GM23338 (cell line): Measurements from ENCODE around the gene B4GALT3. TPM values are rescaled to one million over a fixed set of nuclear protein-coding genes. Genes with fewer than 3 reads are reported as not detected.

Experiments used
- ATAC-seq: fragments of 200-7000 bp; cut with Tn5 transposase; 3 replicates; pipeline ENCODE4 v1.9.1; 2020
- DNase-seq: peaks from one replicate; pipeline ENCODE4 v3.0.0-alpha.2; 2015; ENCODE audit warnings: low spot score
- H2AFZ ChIP-seq: fragments of 200-600 bp; sonication (generic); 2 replicates; pipeline ENCODE4 v1.8.0; 2016; ENCODE audit warnings: antibody characterized with exemption, mild to moderate bottlenecking, moderate library complexity
- H3F3A ChIP-seq: fragments of 200-600 bp; sonication (generic); replicated peaks from 2 replicates; pipeline ENCODE4 v1.8.0; 2017; ENCODE audit warnings: antibody characterized with exemption, mixed run types, low read depth
- H3K27ac ChIP-seq: fragments of 200-600 bp; sonication (generic); 2 replicates; pipeline ENCODE4 v1.6.1; 2016; ENCODE audit warnings: low read depth
- H3K27me3 ChIP-seq: fragments of 200-600 bp; sonication (generic); 2 replicates; pipeline ENCODE4 v1.8.0; 2016; ENCODE audit warnings: mild to moderate bottlenecking, mixed run types, moderate library complexity; ENCODE audit not compliant: insufficient read depth
- H3K36me3 ChIP-seq: fragments of 200-600 bp; sonication (generic); 2 replicates; pipeline ENCODE4 v1.8.0; 2016; ENCODE audit warnings: mild to moderate bottlenecking; ENCODE audit not compliant: insufficient read depth
- H3K4me1 ChIP-seq: fragments of 200-600 bp; sonication (generic); 2 replicates; pipeline ENCODE4 v1.8.0; 2016; ENCODE audit warnings: mild to moderate bottlenecking, moderate library complexity; ENCODE audit not compliant: insufficient read depth
- H3K4me2 ChIP-seq: fragments of 200-600 bp; sonication (generic); 2 replicates; pipeline ENCODE4 v1.7.1; 2017; ENCODE audit warnings: mixed run types
- H3K4me3 ChIP-seq: fragments of 200-600 bp; sonication (generic); 2 replicates; pipeline ENCODE4 v1.6.1; 2016; ENCODE audit warnings: mixed run types
- H3K79me2 ChIP-seq: fragments of 200-600 bp; sonication (generic); replicated peaks from 2 replicates; pipeline ENCODE4 v1.8.0; 2017; ENCODE audit warnings: mild to moderate bottlenecking; ENCODE audit not compliant: insufficient read depth
- H3K9me2 ChIP-seq: fragments of 200-600 bp; sonication (generic); 2 replicates; pipeline ENCODE4 v1.8.0; 2017; ENCODE audit not compliant: insufficient read depth
- H4K20me1 ChIP-seq: fragments of 200-600 bp; sonication (generic); replicated peaks from 2 replicates; pipeline ENCODE4 v1.8.0; 2017; ENCODE audit warnings: mild to moderate bottlenecking; ENCODE audit not compliant: insufficient read depth
- H3K27ac Mint-ChIP-seq: 2 replicates; pipeline ENCODE4 v1.8.0; 2020; ENCODE audit warnings: inconsistent platforms, mild to moderate bottlenecking, moderate library complexity, mixed read lengths
- H3K27me3 Mint-ChIP-seq: 3 replicates; pipeline ENCODE4 v1.8.0; 2022; ENCODE audit warnings: low read depth, mild to moderate bottlenecking, moderate library complexity, mixed read lengths, inconsistent platforms; ENCODE audit not compliant: insufficient read depth, poor library complexity
- H3K36me3 Mint-ChIP-seq: 3 replicates; pipeline ENCODE4 v1.8.0; 2021; ENCODE audit warnings: low read depth, mild to moderate bottlenecking, inconsistent platforms, moderate library complexity, mixed read lengths
- H3K4me1 Mint-ChIP-seq: 3 replicates; pipeline ENCODE4 v1.8.0; 2020; ENCODE audit warnings: mild to moderate bottlenecking, inconsistent platforms, mixed read lengths
- H3K4me3 Mint-ChIP-seq: 3 replicates; pipeline ENCODE4 v1.8.0; 2021; ENCODE audit warnings: moderate library complexity, mild to moderate bottlenecking, inconsistent platforms, mixed read lengths
- H3K9me3 Mint-ChIP-seq: 3 replicates; pipeline ENCODE4 v1.8.0; 2020; ENCODE audit warnings: moderate library complexity, mild to moderate bottlenecking, inconsistent platforms, mixed read lengths
- CREB1 ChIP-seq: fragments of 250-450 bp; sonication (Bioruptor Pico); IDR thresholded peaks from 2 replicates; pipeline ENCODE4 v1.5.0; 2020; ENCODE audit warnings: low read depth, mild to moderate bottlenecking, moderate library complexity
- CTCF ChIP-seq, 2 experiments: fragments of 200-600 bp in 1 of 2; sonication (generic) in 1 of 2; conservative IDR thresholded peaks; 2 replicates each; pipeline versions ENCODE4 v1.5.1 to v1.6.1; 2016 to 2017; ENCODE audit warnings: antibody characterized with exemption in 2 of 2, low read depth in 2 of 2, mild to moderate bottlenecking in 2 of 2, moderate library complexity in 1 of 2
- ETS1 ChIP-seq: IDR thresholded peaks from 2 replicates; pipeline ENCODE4 v1.6.1; 2016; ENCODE audit warnings: antibody characterized with exemption
- EZH2 ChIP-seq: fragments of 200-600 bp; sonication (generic); IDR thresholded peaks from one replicate; pipeline ENCODE4 v1.8.0; 2017; ENCODE audit warnings: antibody characterized with exemption, mild to moderate bottlenecking, low read depth; ENCODE audit not compliant: unreplicated experiment
- EZH2phosphoT487 ChIP-seq: fragments of 200-600 bp; sonication (generic); IDR thresholded peaks from one replicate; pipeline ENCODE4 v1.8.1; 2018; ENCODE audit warnings: antibody characterized with exemption; ENCODE audit not compliant: unreplicated experiment
- JUNB ChIP-seq: IDR thresholded peaks from one replicate; pipeline ENCODE4 v1.6.1; 2016; ENCODE audit warnings: antibody characterized with exemption; ENCODE audit not compliant: unreplicated experiment
- NANOG ChIP-seq: IDR thresholded peaks from 2 replicates; pipeline ENCODE4 v1.6.1; 2016; ENCODE audit warnings: antibody characterized with exemption, borderline replicate concordance
- STAT1 ChIP-seq: IDR thresholded peaks from one replicate; pipeline ENCODE4 v1.6.1; 2016; ENCODE audit warnings: antibody characterized with exemption; ENCODE audit not compliant: unreplicated experiment
- ZNF114 ChIP-seq: fragments of 250-450 bp; sonication (Bioruptor Pico); IDR thresholded peaks from 2 replicates; pipeline ENCODE4 v1.5.0; 2020; ENCODE audit warnings: mild to moderate bottlenecking, moderate library complexity
- ZNF331 ChIP-seq: fragments of 250-450 bp; sonication (Bioruptor Pico); IDR thresholded peaks from 2 replicates; pipeline ENCODE4 v1.5.0; 2020; ENCODE audit warnings: low read depth, mild to moderate bottlenecking, moderate library complexity
- ZNF462 ChIP-seq: fragments of 250-450 bp; sonication (Bioruptor Pico); IDR thresholded peaks from 2 replicates; pipeline ENCODE4 v1.5.0; 2020; ENCODE audit warnings: mild to moderate bottlenecking, moderate library complexity
- polyA plus RNA-seq: library from polyadenylated mRNA; unstranded; fragments of >200 nt; fragmentation: Nextera tagmentation; extraction: Ambion mirVana; gene quantifications from 2 replicates; pipeline ENCODE4 v1.2.1, GENCODE V29; 2016
- total RNA-seq: library from RNA; depleted of rRNA; stranded (reverse); fragments of >200 nt; shearing (Covaris generic); gene quantifications from 2 replicates; pipeline ENCODE4 v1.2.3, GENCODE V29; 2014

The B4GALT3 gene
- total and polyA plus RNA-seq, 2 experiments from 2014 or later, result 24.2 to 35.8 TPM

GRCh38 chr1:161171191-161171590 is 6.1 kb downstream of the B4GALT3 start:
- Mint-ChIP-seq H3K4me3 (no peak overlapping the region), H3K27ac (no peak overlapping the region), H3K36me3 (peaks cover 54% of the 10 kb centered on the region), H3K9me3 (no peaks in the 10 kb centered on the region), H3K4me1 (peaks cover 7% of the 10 kb centered on the region), H3K27me3 (peaks cover 13% of the 10 kb centered on the region)
- Histone ChIP-seq H2AFZ (no peak overlapping the region), H3K9me2 (no peaks in the 10 kb centered on the region), H3K4me3 (no peak overlapping the region), H3K27ac (no peak overlapping the region), H3K79me2 (peaks cover under 1% of the 10 kb centered on the region), H3K36me3 (peaks cover 17% of the 10 kb centered on the region), H3K27me3 (no peaks in the 10 kb centered on the region), H3F3A (peaks cover 12% of the 10 kb centered on the region), H3K4me1 (peaks cover under 1% of the 10 kb centered on the region; the same call in 1 of the 2 replicates), H3K4me2 (no peak overlapping the region), H4K20me1 (peaks cover 4% of the 10 kb centered on the region; the same call in 1 of the 2 replicates)
- TF ChIP-seq CTCF (conservative IDR thresholded peaks at IDR 0.05; ENCODE audit: low read depth in 2 of 2) (peak; percentile 51 to 52), EZH2phosphoT487 (no peak), STAT1 (no peak), ETS1 (no peak), ZNF114 (no peak), ZNF331 (CRISPR knock-in tag) (no peak), NANOG (no peak), EZH2 (no peak)
- DNase-seq (peak; percentile 42), ATAC-seq (no peak)

- Mint-ChIP-seq H3K27me3 (peaks cover 19% of the 10 kb centered on the region), H3K27ac (no peak overlapping the region), H3K4me1 (peaks cover 12% of the 10 kb centered on the region), H3K9me3 (no peaks in the 10 kb centered on the region), H3K4me3 (no peak overlapping the region), H3K36me3 (peaks cover 44% of the 10 kb centered on the region)
- Histone ChIP-seq H3K79me2 (no peaks in the 10 kb centered on the region), H3K4me3 (no peak overlapping the region), H3K27ac (no peak overlapping the region), H3K9me2 (no peaks in the 10 kb centered on the region), H4K20me1 (no peaks in the 10 kb centered on the region; the same call in 1 of the 2 replicates), H3K36me3 (peaks cover 16% of the 10 kb centered on the region), H3K27me3 (no peaks in the 10 kb centered on the region), H2AFZ (no peak overlapping the region), H3K4me1 (peaks cover 7% of the 10 kb centered on the region; the same call in 1 of the 2 replicates), H3F3A (peaks cover 21% of the 10 kb centered on the region), H3K4me2 (no peak overlapping the region)
- TF ChIP-seq CTCF (conservative IDR thresholded peaks at IDR 0.05; ENCODE audit: low read depth in 2 of 2), result no peak
- no peak for TF ChIP-seq CREB1 (CRISPR knock-in tag)
- no peak for TF ChIP-seq ZNF462
- TF ChIP-seq JUNB, result no peak
- ATAC-seq (no peak), DNase-seq (no peak)
Measured at GRCh38 chr1:161168906-161169305, 8.4 kb downstream of the B4GALT3 start.
